ENCODE data around the gene STEAP1B.
A peak's percentile ranks its signal among the peaks of the same experiment; 100 is the strongest.

The STEAP1B gene

GRCh38 chr7:22499888-22500689, at the start of gene STEAP1B:
Gene STEAP1B (minus strand): TSS chr7:22500188. CDS start chr7:22494855, 5,333 bp downstream.
- peak; percentile 62 for TF ChIP-seq CTCF (IDR thresholded peaks at IDR 0.05; ENCODE audit: low read depth, low read length)
- H3K4me3 ChIP-seq (ENCODE audit: low read depth, low read length), result peak within 1 kb of the TSS; percentile 54

- no peak for TF ChIP-seq CTCF (IDR thresholded peaks at IDR 0.05; ENCODE audit: low read depth, low read length)
- H3K4me3 ChIP-seq (ENCODE audit: low read depth, low read length), result no peak overlapping the region
These were observed 49.1 kb upstream of the STEAP1B start for GRCh38 chr7:22549051-22549450.

GRCh38 chr7:22548313-22548712, 48.3 kb upstream of the STEAP1B start:
- H3K4me3 ChIP-seq (ENCODE audit: low read depth, low read length), result no peak overlapping the region
- TF ChIP-seq CTCF (IDR thresholded peaks at IDR 0.05; ENCODE audit: low read depth, low read length), result no peak

- no peak overlapping the region for H3K4me3 ChIP-seq (ENCODE audit: low read depth, low read length)
- TF ChIP-seq CTCF (IDR thresholded peaks at IDR 0.05; ENCODE audit: low read depth, low read length), result no peak
These were observed 46.8 kb upstream of the STEAP1B start for GRCh38 chr7:22546769-22547168.

- no peak for TF ChIP-seq CTCF (IDR thresholded peaks at IDR 0.05; ENCODE audit: low read depth, low read length)
These were observed 45.5 kb upstream of the STEAP1B start for GRCh38 chr7:22545529-22545928.

GRCh38 chr7:22544245-22544644, 44.3 kb upstream of the STEAP1B start:
- TF ChIP-seq CTCF (IDR thresholded peaks at IDR 0.05; ENCODE audit: low read depth, low read length), result no peak
- H3K4me3 ChIP-seq (ENCODE audit: low read depth, low read length), result no peak overlapping the region

More at GRCh38 chr7:22545529-22545928, 45.5 kb upstream of the STEAP1B start:
- no peak overlapping the region for H3K4me3 ChIP-seq (ENCODE audit: low read depth, low read length)

- no peak for TF ChIP-seq CTCF (IDR thresholded peaks at IDR 0.05; ENCODE audit: low read depth, low read length)
- no peak overlapping the region for H3K4me3 ChIP-seq (ENCODE audit: low read depth, low read length)
These were observed 43.2 kb upstream of the STEAP1B start for GRCh38 chr7:22543169-22543568.

Data from WI38 (cell line).